ENCODE results near the gene MGST2. TPM values are rescaled to one million over a fixed set of nuclear protein-coding genes. Genes with fewer than 3 reads are reported as not detected.
"Not testable (repeated sequence)": the region's sequence is repeated elsewhere in the genome, so short reads cannot be mapped to it uniquely, and the experiment has no call there.

The MGST2 gene
- total and polyA plus RNA-seq, 9 donors: 42.5 to 58.4 (median 45.6) TPM

DNA sequence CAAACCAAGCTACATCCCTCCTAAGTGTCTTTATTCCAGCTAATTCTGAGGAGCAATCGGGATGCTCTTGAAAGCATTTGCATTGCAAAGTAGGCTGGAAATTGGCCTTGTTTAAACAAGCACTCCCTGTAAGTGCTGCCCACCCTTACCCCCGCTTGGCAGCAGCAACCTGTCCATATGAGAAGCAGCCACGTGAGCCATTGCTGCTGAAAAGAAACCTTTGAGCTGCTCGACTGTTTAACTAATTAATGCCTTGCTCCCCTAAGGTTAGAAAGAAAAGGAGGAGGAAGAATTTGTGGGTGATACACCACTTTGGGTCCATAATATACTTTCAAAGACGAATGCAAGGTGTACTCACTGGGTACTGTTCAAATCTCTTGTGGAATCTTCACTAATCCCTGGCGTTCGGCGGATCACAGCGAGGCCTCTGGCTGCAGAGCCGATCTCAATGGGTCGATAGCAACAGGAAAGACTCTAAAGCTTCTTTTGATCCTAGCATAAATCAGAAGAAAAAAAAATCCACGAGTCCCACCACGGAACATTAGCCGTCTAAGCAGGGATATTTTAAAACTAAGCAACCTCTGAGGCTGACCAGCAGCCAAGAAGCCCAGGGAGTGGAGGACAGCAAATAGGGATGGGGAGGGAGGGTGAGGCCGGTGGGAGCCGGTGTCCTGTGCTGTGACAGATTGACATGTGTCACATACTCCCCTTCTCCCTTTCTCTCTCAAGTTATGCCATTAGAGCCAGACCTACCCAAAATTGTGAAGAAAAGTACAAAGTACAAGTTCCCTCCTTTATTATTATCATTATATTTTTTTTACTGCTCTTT, 37.2 kb upstream of the MGST2 start:
- no peak overlapping the region for H3K4me3 ChIP-seq (ENCODE audit: low read length)
- WGBS (ENCODE audit: insufficient coverage): 23% methylated on average over 11 of the region's 16 CpGs
- H3K27me3 ChIP-seq (ENCODE audit: control insufficient read depth, insufficient read depth, low read length): no peaks in the 10 kb centered on the region

DNA sequence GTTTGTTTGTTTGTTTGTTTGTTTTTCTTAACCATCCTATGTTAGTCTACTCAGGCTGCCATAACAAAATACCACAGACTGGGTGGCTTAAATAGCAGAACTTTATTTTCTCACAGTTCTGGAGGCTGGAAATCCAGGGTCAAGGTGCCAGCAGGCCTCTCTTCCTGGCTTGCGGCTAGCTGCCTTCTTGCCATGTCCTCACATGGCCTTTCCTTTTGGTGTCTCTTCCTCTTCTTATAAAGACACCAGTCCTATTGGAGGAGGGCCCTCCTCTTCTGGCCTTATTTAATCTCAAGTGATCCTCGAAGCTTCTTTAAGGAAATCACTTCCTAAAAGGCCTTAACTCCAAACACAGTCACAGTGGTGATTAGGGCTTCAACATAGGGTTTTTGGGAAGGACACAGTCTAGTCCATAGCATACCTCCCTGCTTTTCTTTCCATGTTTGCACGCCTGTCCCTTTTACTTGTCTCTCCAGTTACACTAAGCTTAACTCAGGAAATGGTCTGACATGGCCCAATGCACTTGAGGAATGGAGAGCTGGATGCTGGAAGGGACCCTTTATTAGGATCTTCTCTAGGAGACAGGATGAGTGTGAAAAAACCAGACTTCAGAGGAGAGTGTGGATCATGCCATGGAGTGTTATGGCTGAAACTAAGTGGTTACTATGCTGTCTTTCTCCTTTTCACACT, 36.0 kb upstream of the MGST2 start:
- no peak for DNase-seq
- Histone ChIP-seq H3K36me3 (ENCODE audit: control insufficient read depth, insufficient read depth, low read length) (no peaks in the 10 kb centered on the region), H3K27ac (ENCODE audit: low read length) (no peak overlapping the region), H3K27me3 (ENCODE audit: control insufficient read depth, insufficient read depth, low read length) (no peaks in the 10 kb centered on the region), H3K4me1 (ENCODE audit: control insufficient read depth, insufficient read depth, low read length) (no peaks in the 10 kb centered on the region), H3K4me3 (ENCODE audit: low read length) (no peak overlapping the region), H3K9me3 (replicated peaks; ENCODE audit: control insufficient read depth, low read depth, low read length) (no peaks in the 10 kb centered on the region)
- WGBS (ENCODE audit: insufficient coverage): 71% methylated on average over 1 of the region's 3 CpGs

More for the DNA sequence above, 37.2 kb upstream of the MGST2 start:
- no peak for DNase-seq
- no peaks in the 10 kb centered on the region for H3K36me3 ChIP-seq (ENCODE audit: control insufficient read depth, insufficient read depth, low read length)
- no peaks in the 10 kb centered on the region for H3K9me3 ChIP-seq (replicated peaks; ENCODE audit: control insufficient read depth, low read depth, low read length)
- no peaks in the 10 kb centered on the region for H3K4me1 ChIP-seq (ENCODE audit: control insufficient read depth, insufficient read depth, low read length)
- no peak overlapping the region for H3K27ac ChIP-seq (ENCODE audit: low read length)

DNA sequence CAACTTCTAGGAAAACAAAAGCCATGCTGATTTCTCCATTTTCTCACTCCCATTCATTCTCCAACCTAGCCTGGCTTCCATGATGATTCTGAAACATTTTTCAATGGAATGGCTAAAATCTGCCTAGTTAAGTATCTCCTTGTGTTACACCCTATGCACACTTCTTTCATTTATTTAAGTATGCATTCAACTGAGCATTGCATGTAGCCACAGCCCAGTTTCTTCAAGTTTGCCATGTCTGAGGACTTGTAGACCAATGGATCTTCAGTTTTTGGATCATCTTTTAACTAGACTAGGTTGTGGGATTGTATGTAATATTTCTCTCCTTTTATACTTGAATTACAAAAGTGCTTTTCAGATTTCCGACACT, 35.5 kb upstream of the MGST2 start:
- DNase-seq: no peak
- no peaks in the 10 kb centered on the region for H3K36me3 ChIP-seq (ENCODE audit: control insufficient read depth, insufficient read depth, low read length)
- WGBS (ENCODE audit: insufficient coverage): no CpG with 5 or more reads among the region's 1 CpG

DNA sequence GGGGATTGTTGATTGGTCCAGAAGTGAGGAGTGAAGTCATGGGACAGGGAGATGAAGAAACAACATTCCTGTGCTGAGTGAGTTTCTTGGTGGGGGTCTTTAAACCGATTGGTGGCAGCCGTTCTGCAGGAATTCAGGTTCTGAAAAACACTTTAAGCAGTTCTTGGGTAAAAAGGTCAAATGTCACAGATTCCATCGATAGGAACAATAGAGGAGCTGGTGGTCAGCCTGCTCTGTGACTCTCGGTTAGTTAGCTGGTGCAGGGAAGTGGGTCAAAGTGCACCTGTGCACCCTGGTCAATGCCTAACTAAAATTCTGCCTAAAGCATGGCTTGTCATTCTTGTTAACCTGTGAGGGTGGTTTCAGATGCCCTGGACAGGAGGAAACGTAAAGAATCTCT, 34.6 kb upstream of the MGST2 start:
- no peak for DNase-seq
- Histone ChIP-seq H3K9me3 (replicated peaks; ENCODE audit: control insufficient read depth, low read depth, low read length) (no peaks in the 10 kb centered on the region), H3K4me3 (ENCODE audit: low read length) (no peak overlapping the region), H3K4me1 (ENCODE audit: control insufficient read depth, insufficient read depth, low read length) (no peaks in the 10 kb centered on the region), H3K27ac (ENCODE audit: low read length) (no peak overlapping the region), H3K36me3 (ENCODE audit: control insufficient read depth, insufficient read depth, low read length) (no peaks in the 10 kb centered on the region), H3K27me3 (ENCODE audit: control insufficient read depth, insufficient read depth, low read length) (no peaks in the 10 kb centered on the region)
- 47% methylated on average over 4 of the region's 5 CpGs for WGBS (ENCODE audit: insufficient coverage)

More for the DNA sequence above, 35.5 kb upstream of the MGST2 start:
- H3K27ac ChIP-seq (ENCODE audit: low read length): no peak overlapping the region
- H3K9me3 ChIP-seq (replicated peaks; ENCODE audit: control insufficient read depth, low read depth, low read length): no peaks in the 10 kb centered on the region
- no peak overlapping the region for H3K4me3 ChIP-seq (ENCODE audit: low read length)
- no peaks in the 10 kb centered on the region for H3K27me3 ChIP-seq (ENCODE audit: control insufficient read depth, insufficient read depth, low read length)
- no peaks in the 10 kb centered on the region for H3K4me1 ChIP-seq (ENCODE audit: control insufficient read depth, insufficient read depth, low read length)

DNA sequence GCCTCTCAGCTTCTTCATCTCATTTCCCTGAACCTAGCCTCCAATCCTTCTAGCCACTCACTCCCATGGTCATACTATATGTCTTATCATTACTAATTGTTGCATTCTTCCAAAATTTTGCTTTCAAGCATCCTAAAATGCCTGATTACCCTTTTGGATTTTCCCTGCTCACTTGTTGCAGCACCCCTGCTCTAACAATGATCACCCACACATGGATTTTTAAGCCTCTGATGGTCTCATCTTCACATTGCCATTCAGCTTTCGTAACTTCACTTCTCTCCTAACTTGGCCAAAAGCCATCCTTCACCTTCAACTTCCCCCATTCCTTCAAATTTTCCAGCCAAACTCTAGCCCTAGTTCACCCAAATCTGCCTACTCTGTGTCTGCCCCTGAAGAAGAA, 33.8 kb upstream of the MGST2 start:
- no peak for DNase-seq
- H3K27ac ChIP-seq (ENCODE audit: low read length): no peak overlapping the region
- H3K4me1 ChIP-seq (ENCODE audit: control insufficient read depth, insufficient read depth, low read length): no peaks in the 10 kb centered on the region
- H3K9me3 ChIP-seq (replicated peaks; ENCODE audit: control insufficient read depth, low read depth, low read length): no peaks in the 10 kb centered on the region
- no peak overlapping the region for H3K4me3 ChIP-seq (ENCODE audit: low read length)
- H3K27me3 ChIP-seq (ENCODE audit: control insufficient read depth, insufficient read depth, low read length): no peaks in the 10 kb centered on the region
- 54% methylated on average over 1 of the region's 1 CpG for WGBS (ENCODE audit: insufficient coverage)
- H3K36me3 ChIP-seq (ENCODE audit: control insufficient read depth, insufficient read depth, low read length): no peaks in the 10 kb centered on the region

DNA sequence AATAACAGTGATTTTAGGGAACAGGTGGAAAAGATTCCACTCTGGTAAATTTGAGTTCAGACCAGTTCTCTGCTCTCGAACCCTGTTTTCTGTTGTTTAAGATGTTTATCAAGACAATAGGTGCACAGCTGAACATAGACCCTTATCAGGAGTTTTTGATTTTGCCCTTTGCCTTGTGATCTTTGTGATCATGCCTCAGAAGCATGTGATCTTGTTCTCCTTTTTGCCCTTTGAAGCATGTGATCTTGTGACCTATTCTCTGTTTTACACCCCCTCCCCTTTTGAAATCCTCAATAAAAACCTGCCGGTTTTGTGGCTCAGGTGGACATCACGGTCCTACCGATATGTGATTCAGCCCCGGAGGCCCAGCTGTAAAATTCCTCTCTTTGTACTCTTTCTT, 32.9 kb upstream of the MGST2 start:
- H3K27ac ChIP-seq (ENCODE audit: low read length); H3K27me3 ChIP-seq (ENCODE audit: control insufficient read depth, insufficient read depth, low read length); H3K36me3 ChIP-seq (ENCODE audit: control insufficient read depth, insufficient read depth, low read length); H3K9me3 ChIP-seq (replicated peaks; ENCODE audit: control insufficient read depth, low read depth, low read length); DNase-seq; H3K4me1 ChIP-seq (ENCODE audit: control insufficient read depth, insufficient read depth, low read length); H3K4me3 ChIP-seq (ENCODE audit: low read length): not testable (repeated sequence)
- WGBS (ENCODE audit: insufficient coverage): no CpG with 5 or more reads among the region's 5 CpGs

DNA sequence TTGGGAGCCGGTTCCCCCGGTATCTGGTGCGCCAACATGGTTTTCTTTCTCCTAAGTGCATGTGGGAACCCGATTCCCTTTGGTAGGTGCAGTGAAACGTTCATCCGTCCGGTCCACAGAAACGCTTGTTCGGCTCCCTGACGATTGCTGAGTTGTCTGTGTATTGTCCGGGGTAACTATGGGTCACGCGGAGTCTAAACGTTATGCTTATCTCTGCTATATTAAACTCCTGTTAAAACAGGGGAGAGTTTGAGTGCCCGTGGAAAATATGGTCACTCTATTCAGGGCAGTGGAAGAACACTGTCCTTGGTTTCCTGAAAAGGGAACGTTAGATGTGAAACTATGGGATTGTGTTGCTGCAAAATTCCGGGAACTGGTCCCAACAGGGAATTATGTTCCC, 32.4 kb upstream of the MGST2 start:
- H3K27ac ChIP-seq (ENCODE audit: low read length): no peak overlapping the region
- no peaks in the 10 kb centered on the region for H3K36me3 ChIP-seq (ENCODE audit: control insufficient read depth, insufficient read depth, low read length)
- H3K4me3 ChIP-seq (ENCODE audit: low read length): no peak overlapping the region
- peaks cover 2% of the 10 kb centered on the region for H3K9me3 ChIP-seq (replicated peaks; ENCODE audit: control insufficient read depth, low read depth, low read length)
- DNase-seq: no peak
- H3K4me1 ChIP-seq (ENCODE audit: control insufficient read depth, insufficient read depth, low read length): no peaks in the 10 kb centered on the region
- no peaks in the 10 kb centered on the region for H3K27me3 ChIP-seq (ENCODE audit: control insufficient read depth, insufficient read depth, low read length)
- WGBS (ENCODE audit: insufficient coverage): 64% methylated on average over 8 of the region's 17 CpGs

DNA sequence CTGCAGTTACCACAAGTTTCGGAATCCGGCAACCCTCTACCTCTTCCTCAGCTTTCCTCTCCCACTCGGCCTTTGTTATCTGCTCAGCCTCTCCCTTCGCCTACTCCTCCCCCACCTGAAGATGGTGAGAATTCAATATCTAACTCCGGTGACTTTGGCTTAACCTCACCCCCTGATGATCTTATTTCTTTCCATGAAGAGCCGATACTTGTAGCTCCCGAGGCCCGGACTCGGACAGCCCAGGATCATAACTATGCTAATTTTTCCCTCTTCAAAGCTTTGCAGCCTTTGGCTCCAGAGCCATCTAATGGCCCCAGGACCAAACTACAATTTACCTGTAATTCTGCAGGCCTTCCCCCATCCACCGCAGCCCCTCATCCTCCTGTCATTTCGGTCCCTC, 32.0 kb upstream of the MGST2 start:
- peak; percentile 38 for DNase-seq
- H3K4me3 ChIP-seq (ENCODE audit: low read length): no peak overlapping the region
- H3K27ac ChIP-seq (ENCODE audit: low read length): no peak overlapping the region

DNA sequence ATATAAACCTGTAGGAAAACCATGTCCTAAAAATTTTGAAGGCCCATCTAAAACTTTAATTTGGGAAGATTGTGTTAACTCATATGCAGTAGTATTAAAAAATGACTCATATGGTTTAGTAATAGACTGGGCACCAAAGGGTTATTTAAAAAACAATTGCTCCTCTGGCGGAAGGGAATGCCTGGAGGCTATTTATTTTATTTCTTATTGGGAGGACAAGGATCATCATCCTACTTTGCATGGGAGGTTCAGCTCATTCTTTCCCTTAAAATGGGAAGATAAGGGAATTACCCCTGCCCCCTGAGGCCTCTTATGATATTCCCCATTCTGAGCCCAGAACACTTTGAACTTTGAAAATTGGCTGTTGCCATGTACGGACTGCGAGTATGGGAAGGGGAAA, 29.7 kb upstream of the MGST2 start:
- Histone ChIP-seq H3K9me3 (replicated peaks; ENCODE audit: control insufficient read depth, low read depth, low read length) (peaks cover 16% of the 10 kb centered on the region), H3K4me1 (ENCODE audit: control insufficient read depth, insufficient read depth, low read length) (no peaks in the 10 kb centered on the region), H3K36me3 (ENCODE audit: control insufficient read depth, insufficient read depth, low read length) (no peaks in the 10 kb centered on the region), H3K27me3 (ENCODE audit: control insufficient read depth, insufficient read depth, low read length) (no peaks in the 10 kb centered on the region), H3K4me3 (ENCODE audit: low read length) (no peak overlapping the region), H3K27ac (ENCODE audit: low read length) (no peak overlapping the region)
- no peak for DNase-seq
- no CpG with 5 or more reads among the region's 3 CpGs for WGBS (ENCODE audit: insufficient coverage)

More for the DNA sequence above, 32.0 kb upstream of the MGST2 start:
- Histone ChIP-seq H3K9me3 (replicated peaks; ENCODE audit: control insufficient read depth, low read depth, low read length) (peaks cover 7% of the 10 kb centered on the region), H3K36me3 (ENCODE audit: control insufficient read depth, insufficient read depth, low read length) (no peaks in the 10 kb centered on the region), H3K4me1 (ENCODE audit: control insufficient read depth, insufficient read depth, low read length) (no peaks in the 10 kb centered on the region), H3K27me3 (ENCODE audit: control insufficient read depth, insufficient read depth, low read length) (no peaks in the 10 kb centered on the region)
- WGBS (ENCODE audit: insufficient coverage): 38% methylated on average over 11 of the region's 11 CpGs

DNA sequence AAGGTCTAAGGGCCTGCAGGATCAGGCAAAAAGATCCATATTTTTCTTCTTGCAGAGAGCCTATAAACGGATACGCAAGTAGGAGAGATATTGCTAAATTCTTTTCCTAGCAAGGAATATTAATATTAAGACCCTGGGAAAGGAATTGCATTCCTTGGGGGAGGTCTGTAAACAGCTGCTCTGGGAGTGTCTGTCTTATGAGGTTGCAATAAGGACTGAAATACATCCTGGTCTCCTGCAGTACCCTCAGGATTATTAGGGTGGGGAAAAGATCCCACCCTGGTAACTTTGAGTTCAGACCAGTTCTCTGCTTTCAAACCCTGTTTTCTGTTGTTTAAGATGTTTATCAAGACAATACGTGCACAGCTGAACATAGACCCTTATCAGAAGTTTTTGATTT, 27.3 kb upstream of the MGST2 start:
- not testable (repeated sequence) for DNase-seq; H3K27ac ChIP-seq (ENCODE audit: low read length); H3K4me1 ChIP-seq (ENCODE audit: control insufficient read depth, insufficient read depth, low read length); H3K27me3 ChIP-seq (ENCODE audit: control insufficient read depth, insufficient read depth, low read length); H3K36me3 ChIP-seq (ENCODE audit: control insufficient read depth, insufficient read depth, low read length); H3K4me3 ChIP-seq (ENCODE audit: low read length)
- H3K9me3 ChIP-seq (replicated peaks; ENCODE audit: control insufficient read depth, low read depth, low read length): peaks cover 16% of the 10 kb centered on the region
- WGBS (ENCODE audit: insufficient coverage): no CpG with 5 or more reads among the region's 3 CpGs

Data from muscle of leg (tissue), 11 donors.